ENCODE results near the gene ANKHD1.

DNA sequence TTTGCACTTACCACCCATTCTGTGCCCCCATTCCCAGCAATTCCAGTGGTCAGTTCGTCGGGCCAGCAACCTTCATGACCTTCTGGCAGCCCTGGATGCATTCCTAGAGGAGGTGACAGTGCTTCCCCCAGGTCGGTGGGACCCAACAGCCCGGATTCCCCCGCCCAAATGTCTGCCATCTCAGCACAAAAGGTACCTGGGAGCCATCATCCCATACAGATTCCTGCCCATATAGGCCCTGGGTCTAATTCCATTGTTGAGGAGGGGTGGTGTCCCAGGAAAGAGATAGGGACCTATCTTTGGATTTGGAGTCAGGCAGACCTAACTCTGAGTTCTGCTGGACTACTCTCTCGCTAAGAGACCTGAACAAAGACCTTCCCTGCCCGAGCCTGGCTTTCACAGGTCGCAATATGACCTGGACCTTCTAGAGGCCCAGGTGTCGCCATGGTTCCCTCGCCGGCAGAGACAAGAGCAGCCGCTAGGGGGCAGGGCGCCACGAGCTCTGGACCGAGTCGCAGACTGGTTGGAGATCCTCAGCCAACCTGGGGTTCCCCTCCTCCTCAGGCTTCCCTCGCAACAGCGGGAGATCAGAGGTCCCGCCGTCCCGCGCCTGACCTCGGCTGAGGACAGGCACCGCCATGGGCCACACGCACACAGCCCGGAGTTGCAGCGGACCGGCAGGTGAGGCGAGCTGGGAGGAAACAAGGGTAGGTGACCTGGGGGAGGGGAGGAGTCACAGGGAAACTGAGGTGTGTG lies 38.6 kb upstream of the ANKHD1 start:
- TF ChIP-seq, protein P1, sequence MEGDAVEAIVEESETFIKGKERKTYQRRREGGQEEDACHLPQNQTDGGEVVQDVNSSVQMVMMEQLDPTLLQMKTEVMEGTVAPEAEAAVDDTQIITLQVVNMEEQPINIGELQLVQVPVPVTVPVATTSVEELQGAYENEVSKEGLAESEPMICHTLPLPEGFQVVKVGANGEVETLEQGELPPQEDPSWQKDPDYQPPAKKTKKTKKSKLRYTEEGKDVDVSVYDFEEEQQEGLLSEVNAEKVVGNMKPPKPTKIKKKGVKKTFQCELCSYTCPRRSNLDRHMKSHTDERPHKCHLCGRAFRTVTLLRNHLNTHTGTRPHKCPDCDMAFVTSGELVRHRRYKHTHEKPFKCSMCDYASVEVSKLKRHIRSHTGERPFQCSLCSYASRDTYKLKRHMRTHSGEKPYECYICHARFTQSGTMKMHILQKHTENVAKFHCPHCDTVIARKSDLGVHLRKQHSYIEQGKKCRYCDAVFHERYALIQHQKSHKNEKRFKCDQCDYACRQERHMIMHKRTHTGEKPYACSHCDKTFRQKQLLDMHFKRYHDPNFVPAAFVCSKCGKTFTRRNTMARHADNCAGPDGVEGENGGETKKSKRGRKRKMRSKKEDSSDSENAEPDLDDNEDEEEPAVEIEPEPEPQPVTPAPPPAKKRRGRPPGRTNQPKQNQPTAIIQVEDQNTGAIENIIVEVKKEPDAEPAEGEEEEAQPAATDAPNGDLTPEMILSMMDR (conservative IDR thresholded peaks at IDR 0.05 in 1 of 2, IDR thresholded peaks at IDR 0.05 in 1 of 2; ENCODE audit: low read depth in 1 of 2, low read length in 2 of 2) = peak; percentile 80 to 90
- no peak for TF ChIP-seq EZH2 (IDR thresholded peaks at IDR 0.05; ENCODE audit: low read length, missing control alignments)

Data from fibroblast of lung (primary cell).